ENCODE results near the gene SERPINA1. TPM values are rescaled to one million over a fixed set of nuclear protein-coding genes. Genes with fewer than 3 reads are reported as not detected.

Gene SERPINA1
- total and polyA plus RNA-seq, 2 of the 13 experiments (the other 11 are each of a cell fraction or from before 2014, with no cell fraction given) = 3,266 to 11,015 TPM

GRCh38 chr14:94376976-94377865 is 11.2 kb downstream of the SERPINA1 start (continued):
- TF ChIP-seq, protein P1, sequence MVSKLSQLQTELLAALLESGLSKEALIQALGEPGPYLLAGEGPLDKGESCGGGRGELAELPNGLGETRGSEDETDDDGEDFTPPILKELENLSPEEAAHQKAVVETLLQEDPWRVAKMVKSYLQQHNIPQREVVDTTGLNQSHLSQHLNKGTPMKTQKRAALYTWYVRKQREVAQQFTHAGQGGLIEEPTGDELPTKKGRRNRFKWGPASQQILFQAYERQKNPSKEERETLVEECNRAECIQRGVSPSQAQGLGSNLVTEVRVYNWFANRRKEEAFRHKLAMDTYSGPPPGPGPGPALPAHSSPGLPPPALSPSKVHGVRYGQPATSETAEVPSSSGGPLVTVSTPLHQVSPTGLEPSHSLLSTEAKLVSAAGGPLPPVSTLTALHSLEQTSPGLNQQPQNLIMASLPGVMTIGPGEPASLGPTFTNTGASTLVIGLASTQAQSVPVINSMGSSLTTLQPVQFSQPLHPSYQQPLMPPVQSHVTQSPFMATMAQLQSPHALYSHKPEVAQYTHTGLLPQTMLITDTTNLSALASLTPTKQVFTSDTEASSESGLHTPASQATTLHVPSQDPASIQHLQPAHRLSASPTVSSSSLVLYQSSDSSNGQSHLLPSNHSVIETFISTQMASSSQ (IDR thresholded peaks at IDR 0.05; ENCODE audit: low read depth) = 0 out of 2 replicates have a peak, but pooled peaks have one; percentile 30
- TF ChIP-seq, protein P1 (CRISPR knock-in tag; IDR thresholded peaks at IDR 0.05; ENCODE audit: borderline replicate concordance) = no peak; the same call in 1 of the 2 replicates
- peak in 1 of 2 experiments; percentile 63; a peak in 2 of 4 replicates for TF ChIP-seq ATF4 (CRISPR knock-in tag; IDR thresholded peaks at IDR 0.05)
- no peak; the same call in 1 of the 2 replicates for TF ChIP-seq NR2F6 (IDR thresholded peaks at IDR 0.05)
- TF ChIP-seq NR2F6 (CRISPR knock-in tag; IDR thresholded peaks at IDR 0.05) = 0 out of 2 replicates have a peak, but pooled peaks have one; percentile 12
- TF ChIP-seq RBM22 (optimal IDR thresholded peaks at IDR 0.05; ENCODE audit: low read length) = peak; percentile 97
- TF ChIP-seq, protein P2, sequence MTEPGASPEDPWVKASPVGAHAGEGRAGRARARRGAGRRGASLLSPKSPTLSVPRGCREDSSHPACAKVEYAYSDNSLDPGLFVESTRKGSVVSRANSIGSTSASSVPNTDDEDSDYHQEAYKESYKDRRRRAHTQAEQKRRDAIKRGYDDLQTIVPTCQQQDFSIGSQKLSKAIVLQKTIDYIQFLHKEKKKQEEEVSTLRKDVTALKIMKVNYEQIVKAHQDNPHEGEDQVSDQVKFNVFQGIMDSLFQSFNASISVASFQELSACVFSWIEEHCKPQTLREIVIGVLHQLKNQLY (CRISPR knock-in tag; IDR thresholded peaks at IDR 0.05) = no peak
- peak; percentile 92 for TF ChIP-seq AKAP8 (CRISPR knock-in tag; IDR thresholded peaks at IDR 0.05)
- peak; percentile 43; the same call in 1 of the 2 replicates for TF ChIP-seq MTA1 (CRISPR knock-in tag; IDR thresholded peaks at IDR 0.05; ENCODE audit: borderline replicate concordance)
- peak; percentile 58; the same call in 1 of the 2 replicates for TF ChIP-seq SRY (CRISPR knock-in tag; IDR thresholded peaks at IDR 0.05)
- TF ChIP-seq IRX3 (CRISPR knock-in tag; IDR thresholded peaks at IDR 0.05; ENCODE audit: borderline replicate concordance, low read depth) = peak; percentile 58; the same call in 1 of the 2 replicates
- no peak; the same call in 1 of the 2 replicates for TF ChIP-seq ZNF12 (CRISPR knock-in tag; IDR thresholded peaks at IDR 0.05)
- peak; percentile 72; the same call in 1 of the 2 replicates for TF ChIP-seq TARDBP (CRISPR knock-in tag; IDR thresholded peaks at IDR 0.05)
- peak; percentile 39; the same call in 1 of the 2 replicates for TF ChIP-seq ZNF619 (CRISPR knock-in tag; IDR thresholded peaks at IDR 0.05)
- no peak for TF ChIP-seq ZNF446 (CRISPR knock-in tag; IDR thresholded peaks at IDR 0.05)
- no peak for TF ChIP-seq EZH2 (conservative IDR thresholded peaks at IDR 0.05; ENCODE audit: low read depth, low read length)
- no peak; the same call in 1 of the 2 replicates for TF ChIP-seq ZNF296 (CRISPR knock-in tag; conservative IDR thresholded peaks at IDR 0.05)
- TF ChIP-seq, protein P3, sequence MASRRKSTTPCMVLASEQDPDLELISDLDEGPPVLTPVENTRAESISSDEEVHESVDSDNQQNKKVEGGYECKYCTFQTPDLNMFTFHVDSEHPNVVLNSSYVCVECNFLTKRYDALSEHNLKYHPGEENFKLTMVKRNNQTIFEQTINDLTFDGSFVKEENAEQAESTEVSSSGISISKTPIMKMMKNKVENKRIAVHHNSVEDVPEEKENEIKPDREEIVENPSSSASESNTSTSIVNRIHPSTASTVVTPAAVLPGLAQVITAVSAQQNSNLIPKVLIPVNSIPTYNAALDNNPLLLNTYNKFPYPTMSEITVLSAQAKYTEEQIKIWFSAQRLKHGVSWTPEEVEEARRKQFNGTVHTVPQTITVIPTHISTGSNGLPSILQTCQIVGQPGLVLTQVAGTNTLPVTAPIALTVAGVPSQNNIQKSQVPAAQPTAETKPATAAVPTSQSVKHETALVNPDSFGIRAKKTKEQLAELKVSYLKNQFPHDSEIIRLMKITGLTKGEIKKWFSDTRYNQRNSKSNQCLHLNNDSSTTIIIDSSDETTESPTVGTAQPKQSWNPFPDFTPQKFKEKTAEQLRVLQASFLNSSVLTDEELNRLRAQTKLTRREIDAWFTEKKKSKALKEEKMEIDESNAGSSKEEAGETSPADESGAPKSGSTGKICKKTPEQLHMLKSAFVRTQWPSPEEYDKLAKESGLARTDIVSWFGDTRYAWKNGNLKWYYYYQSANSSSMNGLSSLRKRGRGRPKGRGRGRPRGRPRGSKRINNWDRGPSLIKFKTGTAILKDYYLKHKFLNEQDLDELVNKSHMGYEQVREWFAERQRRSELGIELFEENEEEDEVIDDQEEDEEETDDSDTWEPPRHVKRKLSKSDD (CRISPR knock-in tag; IDR thresholded peaks at IDR 0.05; ENCODE audit: low read depth) = no peak
- peak; percentile 20; the same call in 1 of the 2 replicates for TF ChIP-seq CHCHD3 (CRISPR knock-in tag; IDR thresholded peaks at IDR 0.05)
- TF ChIP-seq TCF7 (IDR thresholded peaks at IDR 0.05; ENCODE audit: low read depth) = no peak
- peak; percentile 55; the same call in 1 of the 2 replicates for TF ChIP-seq ZNF788 (CRISPR knock-in tag; IDR thresholded peaks at IDR 0.05; ENCODE audit: borderline replicate concordance)
